ENCODE data around the gene SAMD3.
"Not testable (repeated sequence)": the region's sequence is repeated elsewhere in the genome, so short reads cannot be mapped to it uniquely, and the experiment has no call there.

The SAMD3 gene

GRCh38 chr6:130132286-130132701, 90.5 kb downstream of the SAMD3 start:
- no peak for DNase-seq (ENCODE audit: low read depth in 2 of 2)

DNA sequence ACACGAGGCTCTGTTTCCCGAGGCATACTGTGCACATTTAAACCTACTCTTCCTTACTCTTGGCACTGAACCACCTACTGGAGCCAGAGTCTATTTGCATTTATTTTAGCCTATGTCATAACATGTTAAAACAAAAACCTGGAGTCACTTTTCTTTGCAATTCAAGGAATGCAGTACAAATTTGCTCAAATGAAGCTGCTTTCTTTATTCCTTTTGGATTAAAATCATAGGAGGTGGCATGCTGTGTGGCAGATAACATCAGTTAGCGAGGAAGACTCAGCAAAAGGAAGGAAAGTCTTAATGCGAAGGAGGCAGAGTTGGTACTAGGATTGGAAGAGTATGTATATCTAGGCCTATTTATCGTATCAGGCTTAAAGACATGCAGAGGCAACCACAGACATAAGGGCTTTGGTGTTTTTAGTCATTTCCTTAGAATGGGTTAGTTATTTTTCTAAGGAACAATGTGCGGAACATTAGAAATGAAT, 92.9 kb downstream of the SAMD3 start:
- no peak for DNase-seq (ENCODE audit: low read depth in 2 of 2)

DNA sequence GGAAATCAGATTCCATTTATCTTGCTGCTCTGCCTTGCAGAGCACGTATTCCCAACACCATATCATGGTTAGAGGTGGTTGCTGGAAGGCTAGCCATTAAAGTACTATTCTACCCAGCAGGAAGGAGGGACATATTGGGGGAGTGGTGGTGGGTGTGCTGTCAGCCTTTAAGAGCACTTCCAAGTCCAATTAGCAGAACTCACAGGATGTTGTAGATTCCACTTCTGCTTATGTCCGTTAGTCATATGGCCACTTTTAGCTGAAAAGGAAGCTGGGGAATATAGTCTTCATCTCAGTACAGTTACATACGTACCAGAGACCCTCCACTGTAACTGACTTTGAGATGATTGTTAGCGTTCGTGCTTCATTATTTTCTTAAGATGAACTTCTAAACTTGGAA, 94.4 kb downstream of the SAMD3 start:
- no peak for DNase-seq (ENCODE audit: low read depth in 2 of 2)

- DNase-seq (ENCODE audit: low read depth in 2 of 2), result no peak
These were observed 95.6 kb downstream of the SAMD3 start for GRCh38 chr6:130127195-130127594.

- DNase-seq (ENCODE audit: low read depth in 2 of 2), result no peak
These were observed 100.5 kb downstream of the SAMD3 start for GRCh38 chr6:130122243-130122642.

DNA sequence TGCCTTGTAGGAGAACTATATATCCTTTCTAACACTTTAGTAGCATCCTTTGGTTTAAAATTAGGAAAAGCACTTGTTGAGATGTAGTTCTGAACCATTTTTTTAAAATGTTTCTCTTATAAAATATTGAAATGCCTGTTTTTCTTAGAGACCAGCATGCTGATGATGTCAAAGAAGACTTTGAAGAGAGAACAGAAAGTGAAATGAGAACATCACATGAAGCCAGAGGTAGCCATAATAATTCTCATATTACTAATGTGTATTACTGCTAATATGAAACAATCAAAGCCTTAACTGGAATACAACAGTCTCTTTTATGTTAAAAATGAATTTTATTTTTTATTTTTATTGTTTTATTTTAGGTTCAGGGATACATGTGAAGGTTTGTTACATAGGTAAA, 102.0 kb downstream of the SAMD3 start:
- no peak for DNase-seq (ENCODE audit: low read depth in 2 of 2)

DNA sequence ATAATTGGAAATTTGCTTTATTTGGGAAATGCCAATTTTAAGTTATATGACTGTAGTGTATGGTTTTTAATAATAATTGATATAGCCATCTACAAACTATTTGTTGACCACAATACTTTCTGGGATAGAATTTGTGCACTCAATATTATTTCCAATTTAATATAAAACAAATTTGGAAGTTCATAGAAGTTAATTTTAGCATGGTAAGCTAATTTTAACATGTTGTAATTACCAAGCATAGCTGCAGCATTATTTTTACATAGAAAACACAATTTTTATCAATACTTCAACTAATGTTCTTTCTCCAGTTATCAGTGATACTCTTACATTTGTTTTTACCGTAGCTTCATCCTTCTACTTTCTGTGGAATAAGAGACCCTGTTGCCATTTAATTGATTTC, 103.5 kb downstream of the SAMD3 start:
- no peak for DNase-seq (ENCODE audit: low read depth in 2 of 2)

DNA sequence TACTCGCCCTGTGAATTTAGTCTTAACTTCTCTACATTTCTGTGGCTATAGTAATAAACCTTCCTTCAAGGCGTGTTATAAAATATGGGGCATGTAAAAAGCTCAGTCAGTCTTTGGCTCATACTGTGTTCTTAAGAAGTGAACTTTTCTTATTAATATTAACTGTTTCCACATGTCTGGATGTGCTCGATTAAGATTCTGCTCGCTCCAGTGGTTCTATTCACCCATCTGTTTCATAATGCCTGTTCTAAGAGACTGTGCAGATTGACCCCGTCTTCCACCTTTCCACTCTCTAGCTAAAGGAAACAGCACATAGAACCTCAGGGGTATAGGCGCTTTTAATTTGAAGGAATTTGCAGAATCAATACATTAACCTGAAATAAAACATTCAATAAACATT, 104.5 kb downstream of the SAMD3 start:
- DNase-seq (ENCODE audit: low read depth in 2 of 2), result no peak

GRCh38 chr6:130117187-130117701, 105.5 kb downstream of the SAMD3 start:
- DNase-seq (ENCODE audit: low read depth in 2 of 2), result not testable (repeated sequence)

DNA sequence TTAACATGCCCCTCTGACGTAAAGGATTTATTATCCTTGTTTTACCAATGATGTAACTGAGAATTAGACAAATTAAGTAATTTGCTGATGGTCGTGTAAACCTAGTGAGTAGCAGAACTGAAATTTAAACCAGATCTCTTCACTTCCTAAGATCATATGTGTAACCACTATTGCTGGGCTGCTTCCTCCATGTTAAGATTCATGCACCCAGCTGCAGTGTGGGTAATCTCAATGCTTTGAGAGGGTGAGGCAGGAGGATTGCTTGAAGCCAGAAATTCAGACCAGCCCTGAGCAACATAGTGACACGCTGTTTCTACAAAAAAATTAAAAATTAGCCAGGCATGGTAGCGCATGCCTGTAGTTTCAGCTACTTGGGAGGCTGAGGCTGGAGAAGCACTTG, 106.5 kb downstream of the SAMD3 start:
- DNase-seq (ENCODE audit: low read depth in 2 of 2), result no peak

- no peak for DNase-seq (ENCODE audit: low read depth in 2 of 2)
These were observed 107.7 kb downstream of the SAMD3 start for GRCh38 chr6:130115036-130115435.

DNA sequence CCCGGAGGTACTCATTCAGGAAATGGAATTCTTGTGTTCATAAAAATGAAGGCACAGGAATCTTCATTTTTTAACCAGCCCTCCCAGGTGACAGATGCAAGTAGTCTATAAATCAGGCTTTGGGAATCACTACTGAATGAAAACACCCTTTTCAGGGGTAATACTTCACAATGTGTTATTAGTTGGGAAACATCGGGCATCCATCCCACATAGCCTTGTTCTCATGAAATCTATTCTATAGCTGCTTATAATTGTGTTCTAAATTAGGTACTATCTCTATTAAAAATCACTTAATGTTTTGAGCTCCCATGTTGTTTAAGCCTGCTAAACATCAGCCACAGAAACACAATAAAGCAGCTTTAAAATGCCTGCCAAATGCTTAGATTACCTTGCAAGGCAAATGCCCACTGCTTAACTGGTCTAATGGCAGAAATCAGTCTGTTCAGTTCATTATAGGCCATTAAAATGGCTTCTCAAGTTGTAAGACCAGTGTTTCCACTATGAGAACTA, 109.5 kb downstream of the SAMD3 start:
- no peak for DNase-seq (ENCODE audit: low read depth in 2 of 2)

DNA sequence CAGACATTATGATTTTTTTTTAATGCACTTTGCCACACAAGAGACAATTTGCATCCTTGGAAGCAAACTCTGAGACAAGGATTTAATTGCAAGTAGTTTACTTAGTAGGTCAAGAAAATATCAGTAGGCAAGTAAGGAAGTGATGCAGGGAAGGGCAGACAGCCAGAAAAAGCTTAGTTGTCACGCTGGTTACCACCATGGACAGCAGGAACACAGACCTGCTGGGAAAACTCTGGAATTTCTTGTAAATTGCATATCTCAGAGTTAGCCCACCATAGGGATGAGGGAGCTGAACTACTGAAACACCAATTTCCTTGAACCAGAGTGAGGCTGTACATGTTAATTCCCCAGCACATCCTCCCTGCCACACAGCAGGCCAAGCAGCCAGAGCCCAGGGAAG, 111.7 kb downstream of the SAMD3 start:
- no peak for DNase-seq (ENCODE audit: low read depth in 2 of 2)

- DNase-seq (ENCODE audit: low read depth in 2 of 2), result no peak
These were observed 115.0 kb downstream of the SAMD3 start for GRCh38 chr6:130107710-130108109.

GRCh38 chr6:130105996-130106704, 116.6 kb downstream of the SAMD3 start:
- no peak for DNase-seq (ENCODE audit: low read depth in 2 of 2)

DNA sequence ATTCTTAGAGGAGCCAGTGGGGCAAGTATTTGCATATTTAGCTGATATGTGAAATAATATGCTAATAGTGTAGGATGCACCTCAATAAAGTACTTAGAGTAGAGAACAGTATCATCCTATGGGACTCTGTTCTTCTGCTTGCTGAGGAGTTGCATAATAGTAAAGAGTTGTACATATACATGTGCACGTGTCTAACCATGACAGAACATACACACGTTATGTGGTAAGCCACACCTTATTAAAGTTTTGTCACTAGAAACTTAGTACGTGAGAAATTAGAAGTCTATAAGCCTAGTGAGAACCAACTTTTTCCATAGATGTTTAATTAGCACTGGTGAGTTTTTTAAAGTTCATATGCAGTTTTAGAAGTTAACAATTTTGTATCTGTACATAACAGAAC, 123.6 kb downstream of the SAMD3 start:
- no peak for DNase-seq (ENCODE audit: low read depth in 2 of 2)

DNA sequence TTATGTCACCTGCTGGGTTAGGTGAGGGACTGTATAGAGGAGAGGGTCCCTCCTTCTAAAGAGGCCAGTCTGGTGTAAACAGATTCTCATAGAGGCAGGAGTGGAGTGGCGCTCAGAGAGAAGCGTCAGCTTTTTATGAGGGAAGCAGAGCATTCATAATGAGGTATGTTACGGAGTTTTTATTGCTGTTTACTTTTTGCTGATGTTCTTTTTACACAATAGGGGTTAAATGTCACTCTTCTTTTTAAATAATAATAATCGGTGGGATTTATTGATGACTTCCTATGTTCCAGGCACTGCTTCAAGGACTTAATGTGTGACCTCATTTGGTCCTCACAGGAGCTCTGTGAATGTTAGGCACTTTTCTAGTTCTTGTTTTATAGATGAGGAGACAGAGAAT, 124.4 kb downstream of the SAMD3 start:
- no peak for DNase-seq (ENCODE audit: low read depth in 2 of 2)
